NCI-H2029 treated with DMSO at 0.1 percent for 48 hours (cell line): ENCODE data around the gene TET1.
"Not testable (repeated sequence)": the region's sequence is repeated elsewhere in the genome, so short reads cannot be mapped to it uniquely, and the experiment has no call there.

Experiments
- DNase-seq: peaks from one replicate; lab custom pipeline; 2025; lab: John Stamatoyannopoulos, UW

The TET1 gene

DNA sequence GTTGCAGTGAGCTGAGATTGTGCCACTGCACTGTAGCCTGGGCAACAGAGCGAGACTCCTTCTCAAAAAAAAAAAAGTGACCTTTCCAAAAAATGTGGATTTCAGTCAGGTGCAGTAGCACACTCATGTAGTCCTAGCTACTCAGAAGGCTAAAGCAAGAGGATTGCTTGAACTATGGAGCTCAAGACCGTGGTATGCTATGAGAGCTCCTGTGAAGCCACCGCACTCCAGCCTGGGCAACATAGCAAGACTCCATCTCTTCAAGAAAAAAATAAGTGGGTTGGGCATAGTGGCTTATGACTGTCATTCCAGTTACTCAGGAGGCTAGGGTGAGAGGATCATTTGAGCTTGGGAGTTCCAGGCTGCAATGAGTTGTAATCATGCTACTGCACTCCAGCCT is 51.1 kb downstream of the TET1 start:
- no peak for DNase-seq

DNA sequence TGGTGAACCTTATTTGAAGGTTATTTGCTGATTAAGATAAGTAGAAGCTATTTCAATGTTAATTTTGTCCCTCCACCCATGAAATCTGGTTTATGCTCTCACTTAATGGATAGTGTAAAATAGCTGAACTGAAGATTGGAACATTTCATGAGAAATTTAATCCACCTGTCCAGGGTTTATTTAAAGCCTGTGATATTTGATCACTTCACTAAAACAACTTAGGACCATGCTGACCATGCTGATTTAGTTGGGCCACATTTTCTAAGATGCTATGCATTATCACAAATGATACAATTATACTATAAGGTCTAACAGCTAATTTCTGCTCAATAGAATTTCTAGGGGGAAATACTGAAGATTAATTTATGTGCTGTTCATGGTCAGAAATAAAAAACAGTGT is 53.8 kb downstream of the TET1 start:
- not testable (repeated sequence) for DNase-seq

DNA sequence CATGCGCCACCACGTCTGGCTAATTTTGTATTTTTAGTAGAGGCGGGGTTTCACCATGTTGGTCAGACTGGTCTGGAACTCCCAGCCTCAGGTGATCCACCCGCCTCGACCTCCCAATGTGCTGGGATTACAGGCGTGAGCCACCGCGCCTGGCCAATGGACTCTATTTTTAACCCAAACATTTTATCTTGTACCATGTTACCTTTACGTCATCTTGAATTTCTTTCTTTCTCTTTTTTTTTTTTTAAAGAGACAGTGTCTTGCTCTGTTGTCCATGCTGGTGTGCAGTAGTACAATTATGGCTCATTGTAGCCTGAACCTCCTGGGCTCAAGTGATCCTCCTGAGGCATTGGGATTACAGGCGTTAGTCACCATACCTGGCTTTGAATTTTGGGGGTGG is 57.6 kb downstream of the TET1 start:
- not testable (repeated sequence) for DNase-seq

DNA sequence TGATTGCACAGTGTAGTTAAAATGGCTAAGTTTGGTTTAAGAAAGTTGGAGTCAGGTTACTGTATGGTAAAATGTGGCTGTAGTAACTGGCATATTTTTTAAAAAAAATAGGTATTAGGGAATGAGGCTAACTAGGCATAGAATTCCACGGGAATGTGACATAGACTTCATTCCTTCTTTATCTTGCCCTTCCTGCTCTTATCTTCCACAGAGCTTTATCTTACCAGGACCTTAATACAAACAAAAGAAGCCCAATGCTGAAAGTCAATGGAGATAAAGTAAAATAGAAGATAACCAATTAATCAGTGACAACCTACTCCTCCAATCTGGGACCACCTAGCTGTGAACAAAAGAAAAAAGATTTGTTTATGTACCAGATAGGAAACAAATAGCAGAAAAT is 58.1 kb downstream of the TET1 start:
- no peak for DNase-seq

DNA sequence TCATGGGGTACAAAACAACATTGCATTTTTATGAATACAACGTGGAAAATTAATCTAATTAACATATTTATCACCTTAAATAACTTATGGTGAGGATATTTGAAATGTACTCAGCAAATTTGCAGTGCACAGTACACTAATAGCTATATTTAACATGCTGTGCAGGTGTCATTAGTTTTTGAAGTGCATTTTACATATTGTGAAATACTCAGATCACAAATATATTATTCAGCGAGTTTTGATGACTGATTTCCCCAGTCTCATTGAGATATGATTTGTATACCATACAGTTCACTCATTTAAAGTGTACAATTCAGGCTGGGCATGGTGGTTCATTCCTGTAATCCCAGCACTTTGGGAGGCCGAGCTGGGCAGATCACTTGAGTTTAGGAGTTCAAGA is 59.5 kb downstream of the TET1 start:
- DNase-seq: no peak

DNA sequence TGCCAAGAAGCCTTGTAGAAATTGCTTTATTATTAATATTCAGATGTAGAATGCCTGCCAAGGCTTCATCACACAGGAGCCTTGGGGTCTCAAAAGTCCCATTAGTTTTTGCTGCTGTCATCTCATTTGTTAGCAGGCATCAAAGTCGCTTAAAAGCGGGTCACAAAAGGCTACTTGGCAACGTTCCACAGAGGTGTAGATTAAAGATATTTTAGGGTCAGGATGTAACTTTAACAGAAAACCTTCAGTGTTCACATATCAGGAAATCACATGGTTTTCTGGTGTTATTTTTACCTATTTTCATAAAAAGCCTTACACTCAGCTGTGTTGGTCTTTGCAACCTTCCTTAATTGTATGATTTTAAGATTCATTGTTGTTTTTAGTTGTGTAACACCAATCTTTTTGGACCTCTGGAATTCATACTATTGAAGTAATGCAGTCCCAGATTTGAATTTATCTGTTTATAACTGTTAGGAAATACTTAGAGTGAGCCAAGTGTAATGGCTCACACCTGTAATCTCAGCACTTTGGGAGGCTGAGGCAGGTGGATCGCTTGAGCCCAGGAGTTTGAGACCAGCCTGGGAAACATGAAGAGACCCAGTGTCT is 65.3 kb downstream of the TET1 start:
- DNase-seq: no peak

DNA sequence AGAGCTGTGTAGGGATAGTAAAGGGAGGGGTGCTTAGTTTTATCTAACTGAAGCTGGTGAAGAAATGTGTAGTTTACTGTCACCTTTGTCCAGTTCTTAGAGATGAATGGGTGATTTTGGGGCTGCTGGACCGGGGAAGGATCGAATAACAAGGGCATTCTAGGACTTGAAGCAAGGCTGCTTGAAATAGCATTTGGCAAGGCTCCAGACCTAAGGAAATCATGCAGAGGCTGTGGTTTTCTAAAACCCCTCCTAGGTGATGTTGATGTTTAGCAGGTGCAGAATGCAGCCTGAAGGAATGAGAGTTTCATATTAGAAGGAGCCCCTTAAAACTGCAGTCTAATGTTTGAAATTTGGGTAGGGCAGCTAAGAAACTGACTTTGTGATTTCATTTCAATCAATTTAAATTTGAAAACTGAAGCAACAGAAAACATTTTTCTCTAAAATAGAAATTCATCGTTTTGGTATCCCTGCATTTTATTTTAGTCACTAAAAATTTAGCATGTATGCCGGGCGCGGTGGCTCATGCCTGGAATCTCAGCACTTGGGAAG is 68.5 kb downstream of the TET1 start:
- DNase-seq: peak; percentile 8

DNA sequence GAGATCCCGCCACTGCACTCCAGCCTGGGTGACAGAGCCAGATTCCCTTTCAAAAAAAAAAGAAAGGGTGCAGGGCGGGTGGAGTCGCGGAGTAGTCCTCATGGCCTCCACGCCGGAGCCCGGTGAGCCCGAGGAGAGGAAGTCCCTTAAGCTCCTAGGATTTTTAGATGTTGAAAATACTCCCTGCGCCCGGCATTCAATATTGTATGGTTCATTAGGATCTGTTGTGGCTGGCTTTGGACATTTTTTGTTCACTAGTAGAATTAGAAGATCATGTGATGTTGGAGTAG is 72.1 kb downstream of the TET1 start:
- DNase-seq: not testable (repeated sequence)

DNA sequence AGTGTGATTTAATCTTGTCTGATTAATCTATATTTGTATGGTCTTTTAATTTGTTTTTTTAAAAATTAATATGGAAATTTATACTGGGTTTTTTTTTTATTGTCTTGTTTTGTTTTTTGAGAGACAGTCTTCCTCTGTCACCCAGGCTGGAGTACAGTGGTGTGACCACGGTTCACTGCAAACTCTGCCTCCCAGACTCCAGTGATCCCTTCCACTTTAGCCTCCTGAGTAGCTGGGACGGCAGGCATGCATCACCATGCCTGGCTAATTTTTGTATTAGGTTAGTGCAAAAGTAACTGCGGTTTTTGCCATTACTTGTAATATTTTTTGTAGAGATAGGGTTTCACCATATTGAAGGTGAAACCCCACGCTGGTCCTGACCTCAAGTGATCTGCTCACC is 73.1 kb downstream of the TET1 start:
- no peak for DNase-seq

DNA sequence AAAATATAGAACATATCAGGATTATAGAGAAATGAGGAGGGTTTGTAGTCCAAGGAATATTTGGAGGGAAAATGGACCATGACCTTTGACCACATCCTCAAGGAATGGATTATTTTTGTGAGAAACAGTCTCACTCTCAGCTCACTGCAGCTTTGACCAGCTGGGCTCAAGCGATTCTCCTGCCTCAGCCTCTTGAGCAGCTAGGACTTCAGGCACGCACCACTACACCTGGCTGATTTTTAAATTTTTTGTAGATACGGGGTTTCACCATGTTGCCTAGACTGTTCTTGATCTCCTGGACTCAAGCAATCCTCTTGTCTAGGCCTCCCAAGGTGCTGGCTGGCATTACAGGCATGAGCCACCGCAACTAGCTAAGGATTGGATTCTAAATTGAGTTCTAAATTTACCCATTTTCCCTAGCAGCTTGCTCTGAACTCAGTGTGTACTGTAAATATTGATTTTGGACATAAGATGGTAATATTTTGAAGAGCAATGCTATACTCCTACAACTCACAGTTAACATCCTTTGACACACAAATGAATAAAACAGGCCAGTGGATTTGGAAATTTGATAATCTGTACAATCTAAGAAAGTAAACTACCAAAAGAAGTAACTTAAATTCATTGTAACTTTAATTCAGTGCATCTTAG is 73.8 kb downstream of the TET1 start:
- peak; percentile 6 for DNase-seq

DNA sequence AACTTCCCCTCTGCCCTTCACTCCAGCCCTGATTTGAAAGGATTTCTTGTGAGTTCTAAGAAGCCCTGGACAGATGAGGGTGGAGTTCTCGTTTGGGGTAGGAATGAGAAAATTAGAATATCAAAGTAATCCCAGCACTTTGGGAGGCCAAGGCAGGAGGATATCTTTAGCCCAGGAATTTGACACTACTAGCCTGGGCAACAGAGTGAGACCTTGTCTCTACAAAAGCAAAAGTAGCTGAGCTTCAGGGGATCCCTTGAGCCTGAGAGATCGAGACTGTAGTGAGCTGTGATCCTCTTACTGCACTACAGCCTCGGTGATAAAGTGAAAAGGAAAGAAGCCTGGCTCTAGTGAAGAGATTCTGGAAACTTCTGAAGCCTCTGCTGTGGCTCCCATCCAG is 76.2 kb downstream of the TET1 start:
- DNase-seq: no peak

DNA sequence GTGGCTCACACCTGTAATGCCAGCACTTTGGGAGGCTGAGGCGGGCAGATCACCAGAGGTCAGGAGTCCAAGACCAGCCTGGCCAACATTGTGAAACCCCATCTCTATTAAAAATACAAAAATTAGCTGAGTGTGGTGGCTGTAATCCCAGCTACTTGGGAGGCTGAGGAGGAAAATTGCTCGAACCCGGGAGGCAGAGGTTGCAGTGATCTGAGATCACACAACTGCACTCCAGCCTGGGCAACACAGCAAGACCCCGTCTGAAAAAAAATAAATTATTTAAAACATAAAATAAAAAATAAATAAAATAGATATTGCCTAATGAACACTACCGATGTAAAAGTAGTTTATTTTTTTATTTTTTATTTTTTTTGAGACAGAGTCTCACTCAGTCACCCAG is 83.4 kb downstream of the TET1 start:
- not testable (repeated sequence) for DNase-seq

DNA sequence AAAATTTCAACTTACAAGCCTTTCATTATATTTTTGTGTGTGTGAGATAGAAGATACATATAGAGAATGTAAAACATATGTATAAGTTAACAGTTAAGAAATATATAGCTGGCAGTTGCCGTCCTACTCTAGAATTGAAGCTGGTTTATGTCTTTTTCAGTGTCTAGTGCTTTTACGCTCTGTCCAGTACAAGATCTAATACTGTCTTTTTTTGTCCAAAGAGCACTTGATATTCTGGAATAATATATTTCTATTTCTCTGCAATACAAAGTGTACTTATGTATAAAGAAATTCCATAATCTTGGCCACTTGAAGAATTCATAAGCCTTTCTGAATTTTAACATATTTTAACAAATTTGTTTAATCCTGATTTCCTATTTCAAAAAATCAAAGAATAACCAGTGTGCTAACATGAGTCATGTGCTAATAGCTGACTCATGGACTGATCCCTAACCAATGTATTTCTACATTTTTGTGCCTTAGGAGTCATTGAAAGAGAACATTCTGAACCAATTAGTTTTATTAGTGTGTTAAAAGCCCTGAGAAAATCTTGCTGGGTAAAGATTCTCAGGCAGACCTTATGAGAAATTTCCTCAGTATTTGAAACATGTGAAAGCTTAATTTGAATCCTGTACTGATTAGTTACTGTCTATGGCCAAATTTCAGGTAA is 87.7 kb downstream of the TET1 start:
- DNase-seq: no peak

DNA sequence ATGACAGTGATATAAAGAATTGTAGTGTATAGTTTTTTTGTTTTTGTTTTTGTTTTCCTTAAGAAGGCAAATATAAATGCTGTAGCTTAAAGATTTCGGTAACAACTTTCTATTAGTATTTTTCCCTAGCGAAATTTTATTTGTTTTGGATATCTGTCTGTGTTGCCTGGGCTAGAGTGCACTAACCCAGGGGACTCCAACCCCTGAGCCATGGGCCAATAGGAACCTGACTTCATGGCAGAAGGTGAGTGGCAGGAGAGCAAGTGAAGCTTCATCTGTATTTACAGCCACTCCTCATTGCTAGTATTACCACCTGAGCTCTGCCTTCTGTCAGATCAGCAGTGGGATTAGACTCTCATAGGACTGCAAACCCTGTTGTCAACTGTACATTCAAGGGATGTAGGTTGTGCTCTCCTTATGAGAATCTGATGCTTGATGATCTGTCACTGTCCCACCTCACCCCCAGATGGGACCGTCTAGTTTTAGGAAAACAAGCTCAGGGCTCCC is 95.5 kb downstream of the TET1 start:
- DNase-seq: no peak

DNA sequence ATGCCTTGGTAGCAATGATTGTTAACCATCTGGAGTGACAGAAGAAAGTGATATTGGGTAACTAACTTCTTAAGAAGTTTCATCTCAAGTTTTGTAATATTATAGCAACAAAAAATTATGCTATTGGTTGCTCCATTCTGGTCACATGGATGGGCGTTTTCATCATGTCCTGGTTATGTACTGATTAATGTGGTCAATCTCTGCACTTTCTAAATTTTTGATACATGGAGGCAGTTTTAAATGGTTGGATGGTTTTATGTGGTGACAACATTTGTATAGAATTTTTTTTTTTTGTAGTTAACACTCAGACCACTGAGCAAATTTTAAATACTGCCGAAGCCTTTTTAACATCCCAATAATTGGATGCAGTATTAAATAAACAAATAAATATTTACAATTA is 105.7 kb downstream of the TET1 start:
- DNase-seq: no peak

DNA sequence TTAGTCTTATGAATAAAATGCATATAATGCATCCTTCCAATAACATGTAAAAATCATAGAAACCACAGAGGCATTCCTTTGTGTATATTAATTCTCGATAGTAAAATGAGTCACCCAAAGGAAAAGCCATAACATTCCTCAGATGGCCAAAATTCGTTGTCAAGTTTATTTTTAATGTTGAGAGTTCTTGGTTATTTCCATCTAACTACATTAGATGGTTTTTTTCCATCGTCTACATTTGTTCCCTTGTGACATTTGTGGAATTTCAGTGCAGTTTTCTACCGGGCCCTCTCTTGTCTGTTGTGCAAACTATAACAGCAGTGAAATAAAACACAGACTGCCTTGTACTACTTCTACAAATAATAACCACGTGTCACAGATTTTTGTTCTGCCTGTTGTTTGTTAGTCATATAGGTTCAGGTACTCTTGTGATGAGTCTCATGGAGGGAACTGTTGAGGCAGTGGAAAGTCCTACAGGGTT is 106.2 kb downstream of the TET1 start:
- DNase-seq: no peak

DNA sequence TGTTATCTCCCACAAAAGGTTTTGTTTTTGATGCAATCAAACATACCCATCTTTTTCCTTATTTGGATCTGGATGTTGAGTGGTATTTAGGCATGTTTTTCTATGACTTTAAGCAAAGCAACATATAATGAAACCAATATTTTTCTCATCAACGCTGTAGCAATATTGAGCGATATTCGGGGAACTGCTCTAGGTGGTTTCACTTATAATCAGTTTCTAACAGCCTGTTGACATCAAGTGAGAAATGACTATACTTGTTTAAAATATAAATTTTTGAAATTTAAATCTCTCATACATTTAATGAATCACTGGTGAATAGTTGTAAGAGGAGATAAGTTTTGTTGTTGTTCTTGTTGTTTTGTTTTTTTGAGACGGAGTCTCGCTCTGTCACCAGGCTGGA is 108.1 kb downstream of the TET1 start:
- DNase-seq: no peak

DNA sequence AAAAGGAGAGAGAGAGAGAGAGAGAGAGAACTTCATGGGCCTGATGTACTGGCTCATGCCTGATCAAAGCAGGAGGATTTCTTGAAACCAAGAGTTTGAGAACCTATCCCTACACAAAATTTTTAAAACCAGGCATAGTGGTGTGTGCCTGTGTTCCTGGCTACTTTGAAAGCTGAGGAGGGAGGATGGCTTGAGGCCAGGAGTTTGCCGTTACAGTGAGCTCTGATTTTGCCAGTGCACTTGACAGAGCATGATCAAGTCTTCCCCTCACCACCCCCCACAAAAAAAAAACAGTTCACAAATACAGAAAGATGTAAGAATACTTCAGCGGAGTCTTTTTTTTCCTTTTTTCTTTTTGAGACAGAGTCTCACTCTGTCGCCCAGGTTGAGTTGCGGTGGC is 108.8 kb downstream of the TET1 start:
- no peak for DNase-seq

DNA sequence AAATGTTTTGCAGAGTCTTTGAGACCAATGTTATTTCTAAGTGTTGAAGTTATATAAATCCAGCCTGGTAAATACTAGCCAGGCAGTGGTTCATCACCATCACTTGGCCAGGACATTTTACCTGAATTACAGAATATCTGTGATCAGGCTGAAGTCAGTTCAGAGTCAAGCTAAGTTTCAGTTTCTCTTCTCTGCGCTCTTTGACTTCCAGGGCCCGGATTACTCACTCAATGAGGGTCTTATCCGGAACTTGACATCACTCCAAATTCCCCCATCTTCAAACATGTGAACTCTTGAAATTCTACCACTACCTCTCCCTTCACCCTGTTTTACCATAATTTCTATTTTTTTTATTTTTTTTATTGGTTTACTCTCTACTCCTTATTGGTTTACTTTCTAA is 124.3 kb downstream of the TET1 start:
- DNase-seq: no peak

DNA sequence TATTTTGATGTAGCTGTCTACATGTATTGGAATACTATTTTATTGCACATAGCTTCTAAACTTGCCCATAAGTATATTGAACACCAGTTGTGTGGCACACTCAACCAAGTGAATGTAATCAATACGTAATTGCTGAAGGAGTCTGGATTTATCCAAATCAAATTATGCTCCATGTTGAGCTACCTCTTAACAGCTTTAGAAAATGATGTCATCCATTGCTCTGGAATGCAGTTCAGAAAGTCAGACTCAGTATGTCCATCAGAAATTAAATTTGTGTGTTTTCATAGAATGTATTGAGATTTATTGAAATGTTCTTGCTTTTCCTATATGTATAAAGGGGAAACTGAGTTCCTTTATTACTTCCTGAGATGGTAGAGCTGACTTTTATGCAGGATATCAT is 135.9 kb downstream of the TET1 start:
- no peak for DNase-seq

DNA sequence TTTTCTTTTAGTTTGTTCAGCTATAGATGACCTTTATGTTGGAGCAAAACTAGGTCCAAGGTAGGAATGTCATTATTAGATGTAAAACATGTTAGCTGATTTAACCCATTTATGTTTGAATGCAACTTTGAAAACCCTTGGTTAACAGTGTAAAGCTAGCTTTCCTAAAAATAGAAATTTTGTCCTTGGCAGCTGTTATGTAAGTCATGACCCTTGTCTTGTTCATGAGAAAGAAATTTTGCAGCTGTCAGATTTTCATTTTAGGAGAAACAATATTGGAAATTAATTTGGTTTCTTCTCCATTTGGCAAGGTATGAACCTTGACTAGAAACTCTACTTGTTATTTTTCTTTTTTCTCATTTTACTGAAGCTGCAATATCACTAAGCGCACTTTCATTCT is 137.0 kb downstream of the TET1 start:
- DNase-seq: no peak

DNA sequence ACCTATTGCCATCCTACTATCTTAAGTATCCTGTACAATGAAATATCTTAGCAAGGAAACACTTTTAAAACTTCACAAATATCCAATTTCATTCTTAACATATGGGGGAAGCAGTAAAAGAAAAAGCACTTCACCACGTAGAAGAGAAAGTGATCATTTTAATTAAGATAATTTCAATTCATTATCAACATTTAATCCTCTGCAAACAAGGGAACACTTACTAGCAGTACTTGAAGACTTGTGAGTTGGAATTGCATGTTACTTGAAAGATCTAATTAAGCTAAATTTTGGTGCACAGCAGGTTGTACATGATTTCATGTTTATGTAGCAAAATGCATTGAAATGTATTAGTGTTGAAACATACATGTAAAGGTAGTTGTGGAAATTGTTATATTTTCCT is 140.1 kb downstream of the TET1 start:
- DNase-seq: no peak

DNA sequence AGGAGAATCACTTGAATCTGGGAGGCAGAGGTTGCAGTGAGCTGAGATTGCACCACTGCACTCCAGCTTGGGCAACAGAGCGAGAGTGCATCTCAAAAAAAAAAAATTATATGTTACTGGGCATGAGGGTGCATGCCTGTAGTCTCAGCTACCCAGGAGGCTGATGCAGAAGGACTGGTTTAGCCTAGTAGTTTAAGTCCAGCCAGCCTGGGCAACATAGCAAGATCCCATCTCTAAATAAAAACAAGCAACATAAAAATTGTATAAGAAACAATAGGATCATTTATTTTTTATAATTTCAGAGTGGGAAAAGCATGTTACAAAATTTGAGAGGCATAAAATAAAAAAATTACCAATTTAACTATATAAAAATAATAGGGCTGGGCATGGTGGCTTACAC is 145.4 kb downstream of the TET1 start:
- DNase-seq: no peak
